H54 (cell line): ENCODE results near the gene RNF111.

Source experiments
- DNase-seq: peaks from one replicate; pipeline ENCODE4 v3.0.0; 2011; ENCODE audit warnings: low spot score, mixed read lengths; ENCODE audit not compliant: insufficient read length
- FAIRE-seq: peaks from 3 replicates; lab custom pipeline; 2011; peaks lifted over from hg19 to GRCh38; lab: Jason Lieb, UNC
- POLR2A ChIP-seq: IDR thresholded peaks from 2 replicates; pipeline ENCODE4 v1.6.1; 2011; ENCODE audit warnings: low read depth, mild to moderate bottlenecking, low read length

RNF111 gene

GRCh38 chr15:58987491-58988005 lies at the start of gene RNF111:
Gene RNF111 (plus strand): TSS chr15:58987663. CDS start chr15:59030823, 43,160 bp downstream.
- TF ChIP-seq POLR2A = peak; percentile 47
- FAIRE-seq = no peak

DNA sequence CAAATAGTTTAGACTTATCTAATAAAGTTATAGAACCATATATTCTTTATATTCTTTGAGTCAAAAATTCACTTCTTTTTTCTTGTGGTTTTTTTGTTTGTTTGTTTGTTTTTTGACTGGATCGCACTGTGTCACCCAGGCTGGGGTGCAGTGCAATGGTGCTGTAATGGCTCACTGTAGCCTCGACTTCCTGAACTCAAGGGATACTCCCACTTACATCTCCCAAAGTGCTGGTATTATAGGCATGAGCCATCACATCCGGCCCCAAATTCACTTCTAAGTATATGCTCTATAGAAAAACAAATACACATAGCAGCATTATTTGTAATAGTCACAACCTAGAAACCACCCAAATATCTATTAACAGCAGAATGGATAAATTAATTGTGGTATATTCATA lies 40.3 kb upstream of the RNF111 start:
- no peak for TF ChIP-seq POLR2A
- FAIRE-seq (no peak), DNase-seq (no peak)

More at GRCh38 chr15:58987491-58988005, at the start of gene RNF111:
- peak; percentile 57 for DNase-seq

DNA sequence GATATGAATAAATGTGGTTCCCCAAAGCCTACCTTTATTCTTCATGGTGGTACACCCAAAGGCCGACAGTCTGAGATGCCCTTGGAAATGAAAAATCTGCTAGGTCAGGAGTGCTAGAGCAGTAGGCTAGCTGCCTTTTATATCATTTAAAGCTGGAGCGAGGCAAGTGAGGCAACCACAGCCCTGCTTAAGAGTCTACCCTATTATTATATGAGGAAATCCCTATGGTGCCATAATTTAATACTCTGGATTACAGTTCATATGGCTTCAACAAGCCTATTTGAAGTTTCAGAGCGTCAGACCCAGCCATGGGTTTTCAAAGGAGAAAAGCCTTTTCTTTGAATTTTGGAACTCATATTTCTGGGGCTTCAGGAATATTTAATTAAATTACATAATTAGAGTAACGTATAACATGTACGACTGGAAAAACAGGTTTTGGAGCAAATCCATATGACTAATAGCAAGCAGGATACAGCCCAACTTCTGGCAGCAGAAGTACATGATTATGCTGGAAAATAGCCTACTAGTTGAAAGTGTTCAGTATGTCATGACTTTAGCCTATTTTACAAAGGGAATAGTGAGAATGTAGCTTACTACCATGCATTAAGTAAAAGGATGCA lies 36.0 kb upstream of the RNF111 start:
- DNase-seq = no peak
- no peak for TF ChIP-seq POLR2A
- FAIRE-seq = peak; percentile 60

GRCh38 chr15:58952751-58953150 lies 34.7 kb upstream of the RNF111 start:
- DNase-seq = no peak
- FAIRE-seq = peak; percentile 38

DNA sequence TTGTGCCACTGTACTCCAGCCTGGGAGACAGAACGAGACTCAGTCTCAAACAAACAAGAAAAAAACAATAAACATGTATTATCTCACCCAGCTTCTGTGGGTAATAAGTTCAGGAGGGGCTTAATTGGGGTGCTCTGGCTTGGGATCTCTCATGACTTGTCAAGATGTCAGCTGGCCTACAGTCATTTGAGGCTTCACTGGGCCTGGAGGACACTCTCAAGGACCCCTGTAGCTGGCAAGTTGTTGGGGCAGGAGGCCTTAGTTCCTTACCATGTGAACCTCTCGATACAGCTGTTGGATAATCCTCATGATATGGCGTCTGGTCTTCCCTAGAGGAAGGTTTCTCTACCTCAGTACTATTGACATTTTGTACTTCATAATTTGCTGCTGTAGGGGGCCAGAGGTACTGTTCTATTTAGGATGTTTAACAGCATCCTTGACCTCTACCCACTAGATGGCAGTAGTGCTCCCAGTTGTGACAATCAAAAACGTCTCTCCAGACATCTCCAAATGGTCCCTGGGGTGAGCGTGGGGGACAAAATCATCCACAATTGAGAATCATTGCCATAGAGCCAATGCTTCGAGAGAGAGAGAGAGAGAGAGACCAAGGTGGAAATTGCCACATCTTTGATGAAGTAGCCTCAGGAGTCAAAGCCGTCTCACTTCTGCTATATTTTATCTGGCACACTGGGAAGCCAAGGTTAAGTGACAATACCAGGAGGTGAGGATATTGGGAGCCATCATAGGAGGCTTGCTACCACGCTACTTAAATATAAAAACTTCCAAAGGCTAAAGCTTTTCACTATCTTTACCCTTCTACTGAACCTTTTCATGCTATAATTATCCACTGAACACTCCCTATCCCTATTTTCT lies 30.1 kb upstream of the RNF111 start:
- no peak for TF ChIP-seq POLR2A
- peak; percentile 87 for FAIRE-seq
- DNase-seq = no peak

More at GRCh38 chr15:58952751-58953150, 34.7 kb upstream of the RNF111 start:
- no peak for TF ChIP-seq POLR2A

DNA sequence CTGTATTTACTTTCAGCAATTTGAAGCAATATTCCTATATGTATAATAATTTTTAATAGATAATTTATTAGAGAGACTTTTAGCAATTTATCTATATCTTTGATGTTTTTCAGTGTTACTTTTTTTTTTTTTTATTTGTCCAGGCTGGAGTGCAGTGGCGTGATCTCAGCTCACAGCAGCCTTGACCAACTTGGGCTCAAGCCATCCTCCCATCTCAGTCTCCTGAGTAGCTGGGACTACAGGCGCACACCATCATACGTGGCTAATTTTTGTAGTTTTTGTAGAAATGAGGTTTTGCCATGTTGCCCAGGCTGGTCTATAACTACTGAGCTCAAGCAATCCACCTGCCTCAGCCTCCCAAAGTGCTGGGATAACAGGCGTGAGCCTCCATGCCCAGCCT lies 28.7 kb upstream of the RNF111 start:
- DNase-seq (no peak), FAIRE-seq (no peak)
- no peak for TF ChIP-seq POLR2A

DNA sequence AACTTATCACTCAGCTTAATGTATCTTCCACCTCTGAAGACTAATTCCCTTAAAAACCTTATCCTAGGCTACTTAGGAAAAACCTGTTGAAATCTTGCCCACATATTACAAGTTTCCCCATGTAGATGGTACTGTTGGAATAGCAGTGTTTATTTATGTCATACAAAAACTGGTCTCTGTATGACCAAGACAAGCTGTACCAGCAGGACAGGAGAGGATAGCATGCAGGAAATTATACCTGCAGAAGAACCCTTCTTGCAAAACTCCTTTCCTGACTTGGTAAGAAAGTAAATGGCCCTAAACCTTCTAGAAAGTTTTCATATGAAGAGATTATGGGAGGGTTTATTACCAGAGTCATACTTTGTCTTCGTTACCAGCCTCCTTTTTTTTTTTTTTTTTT lies 25.3 kb upstream of the RNF111 start:
- TF ChIP-seq POLR2A = no peak
- FAIRE-seq = no peak
- no peak for DNase-seq

GRCh38 chr15:58962662-58963565 lies 24.5 kb upstream of the RNF111 start:
- no peak for TF ChIP-seq POLR2A
- DNase-seq (no peak), FAIRE-seq (no peak)

GRCh38 chr15:58966698-58967097 lies 20.8 kb upstream of the RNF111 start:
- FAIRE-seq (no peak), DNase-seq (no peak)
- TF ChIP-seq POLR2A = no peak

GRCh38 chr15:58967479-58967878 lies 20.0 kb upstream of the RNF111 start:
- FAIRE-seq (no peak), DNase-seq (no peak)
- no peak for TF ChIP-seq POLR2A

- no peak for FAIRE-seq
- no peak for TF ChIP-seq POLR2A
- DNase-seq = no peak
These were observed 9.6 kb upstream of the RNF111 start for GRCh38 chr15:58977887-58978286.

DNA sequence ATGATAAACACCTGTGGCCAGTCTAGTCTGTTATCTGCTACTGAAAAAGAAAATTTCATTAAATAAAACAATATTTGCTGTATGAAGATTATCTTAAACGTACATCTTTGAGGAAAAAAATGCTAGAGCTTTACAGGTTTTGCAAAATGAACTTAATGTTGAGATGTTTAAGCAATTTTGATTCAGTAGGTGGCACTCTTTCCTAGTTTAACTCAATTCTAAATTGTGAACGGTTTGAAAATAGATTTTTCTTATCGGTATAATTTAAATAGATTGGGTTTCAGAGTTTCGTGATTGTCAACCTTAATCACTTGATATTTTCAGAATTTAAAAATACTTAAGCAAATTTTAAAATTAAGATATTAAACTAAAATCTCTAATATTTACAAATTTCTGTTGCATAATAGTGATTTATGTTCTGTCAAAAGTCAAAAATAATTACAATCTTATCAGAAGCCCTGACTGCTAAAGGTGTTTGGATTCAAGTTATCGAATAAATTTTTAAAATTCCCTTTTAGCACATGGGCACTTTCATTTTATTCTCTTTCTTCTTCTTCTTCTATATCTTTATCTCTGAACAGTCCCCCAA lies 7.0 kb upstream of the RNF111 start:
- no peak for TF ChIP-seq POLR2A
- DNase-seq = no peak
- no peak for FAIRE-seq

- DNase-seq (no peak), FAIRE-seq (no peak)
- no peak for TF ChIP-seq POLR2A
These were observed 5.5 kb upstream of the RNF111 start for GRCh38 chr15:58981808-58982475.
